ENCODE measurements around the gene MATCAP1. TPM values are rescaled to one million over a fixed set of nuclear protein-coding genes. Genes with fewer than 3 reads are reported as not detected.

The MATCAP1 gene
- total and polyA plus RNA-seq, 10 of the 15 experiments (the other 5 are each of a cell fraction or from before 2014, with no cell fraction given): 2.8 to 25.8 (median 8.6) TPM

DNA sequence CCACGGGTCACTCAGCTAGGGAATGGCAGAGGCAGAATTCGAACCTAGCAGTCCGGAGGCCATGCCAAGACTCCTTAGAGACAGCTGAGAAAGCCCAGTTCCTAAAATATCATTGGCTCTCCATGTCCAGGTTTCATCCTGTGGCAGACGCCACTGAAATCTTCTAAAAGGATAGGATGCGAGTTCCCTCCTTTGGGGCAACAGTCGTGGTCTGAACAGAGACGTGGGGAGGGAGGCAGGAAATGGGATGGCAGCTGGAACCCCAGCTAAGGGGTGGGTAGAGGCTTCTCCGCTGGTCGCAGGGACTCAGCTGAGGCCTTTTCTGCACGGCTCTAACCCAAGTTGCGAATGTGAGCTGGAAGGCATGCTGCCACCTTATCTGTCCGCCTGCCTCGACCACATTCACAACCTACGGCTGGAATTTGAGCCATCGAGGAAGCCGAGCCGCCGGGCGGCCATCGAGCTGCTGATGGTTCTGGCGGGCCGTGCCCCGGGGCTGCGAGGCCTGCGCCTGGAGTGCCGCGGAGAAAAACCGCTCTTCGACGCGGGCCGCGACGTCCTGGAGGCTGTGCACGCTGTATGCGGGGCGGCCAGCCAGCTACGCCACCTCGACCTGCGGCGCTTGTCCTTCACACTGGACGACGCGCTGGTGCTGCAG, 21.1 kb downstream of the MATCAP1 start:
- Histone ChIP-seq H3K9ac (ENCODE audit: control insufficient read depth, insufficient read depth, low read length) (no peak overlapping the region), H3K36me3 (ENCODE audit: control insufficient read depth in 2 of 2, insufficient read depth in 2 of 2, low read length in 1 of 2) (no peaks in the 10 kb centered on the region), H3K4me2 (ENCODE audit: control insufficient read depth, insufficient read depth) (peak overlapping the region; percentile 83), H3K27me3 (replicated peaks in 1 of 2; ENCODE audit: control insufficient read depth in 2 of 2, insufficient read depth in 2 of 2, low read length in 1 of 2) (peaks cover 2 to 18% of the 10 kb centered on the region in 2 experiments), H4K20me1 (ENCODE audit: control insufficient read depth, insufficient read depth) (no peaks in the 10 kb centered on the region; the same call in 1 of the 2 replicates), H3K4me3 (peak overlapping the region; percentile 53; the same call in 1 of the 2 replicates), H3K9me3 (replicated peaks; ENCODE audit: control insufficient read depth, insufficient read depth, low read length) (no peaks in the 10 kb centered on the region; the same call in 2 of the 3 replicates), H2AFZ (ENCODE audit: control insufficient read depth, low read depth, low read length) (peak overlapping the region; percentile 70; the same call in 1 of the 2 replicates), H3K4me1 (ENCODE audit: control insufficient read depth, insufficient read depth, low read length) (peaks cover 50% of the 10 kb centered on the region), H3K79me2 (ENCODE audit: control insufficient read depth, insufficient read depth, low read length) (peaks cover 6% of the 10 kb centered on the region), H3K27ac (ENCODE audit: control insufficient read depth, insufficient read depth) (no peak overlapping the region)
- in situ Hi-C loops (cut with MboI) (no loop called here), intact Hi-C loops (cut with micrococcal nuclease; ENCODE audit: unreplicated experiment) (no loop called here)
- no peak for DNase-seq (ENCODE audit: low read depth, low spot score)
- no peak for ATAC-seq
- RAD21 ChIA-PET (ENCODE audit: unreplicated experiment): interaction anchor here (1.3 to 1.9 kb wide), 3 partner anchors 12 to 132 kb away, joined by 3 to 6 read pairs (median 6); no protein-coding TSS in a partner anchor
- WGBS (ENCODE audit: insufficient coverage, insufficient replicate concordance, low lambda C conversion rate, missing lambda C conversion rate): 48% methylated on average over 41 of the region's 44 CpGs
- no TSS peak for BruUV-seq (replicated peaks)
- CTCF ChIA-PET: interaction anchor here (0.9 to 1.9 kb wide), 6 partner anchors 11 to 145 kb away, joined by 3 to 8 read pairs (median 4); no protein-coding TSS in a partner anchor
- no peak for TF ChIP-seq CHD1 (IDR thresholded peaks at IDR 0.05; ENCODE audit: low read depth, low read length)
- no peak for TF ChIP-seq NFIC (IDR thresholded peaks at IDR 0.05; ENCODE audit: low read depth, low read length)
- TF ChIP-seq CBX3 (IDR thresholded peaks at IDR 0.05; ENCODE audit: borderline replicate concordance, low read depth): no peak
- TF ChIP-seq TBL1XR1 (IDR thresholded peaks at IDR 0.05; ENCODE audit: low read depth, low read length): no peak
- TF ChIP-seq EED (IDR thresholded peaks at IDR 0.05; ENCODE audit: low read depth): no peak
- TF ChIP-seq RFX5 (IDR thresholded peaks at IDR 0.05; ENCODE audit: low read depth, low read length): peak; percentile 97
- TF ChIP-seq CREB1 (IDR thresholded peaks at IDR 0.05; ENCODE audit: low read depth): peak; percentile 65; the same call in 1 of the 2 replicates
- POLR2A ChIA-PET: interaction anchor here (0.6 to 8.2 kb wide), 6 partner anchors 10 to 135 kb away, joined by 3 to 137 read pairs (median 4); partner anchors contain the start of gene NOL3
- SMC1A ChIA-PET (ENCODE audit: uncharacterized antibody, unreplicated experiment): interaction anchor here (0.8 to 1.8 kb wide), 4 partner anchors 11 to 17 kb away, joined by 3 to 10 read pairs (median 4); no protein-coding TSS in a partner anchor
- no peak for FAIRE-seq
